Hepatocyte (in vitro differentiated cells): Measurements from ENCODE around the gene TPPP3. TPM values are rescaled to one million over a fixed set of nuclear protein-coding genes. Genes with fewer than 3 reads are reported as not detected.

Experiments
- DNase-seq: peaks from one replicate; pipeline ENCODE4 v3.0.0-alpha.2; 2016; ENCODE audit warnings: low spot score
- H2AFZ ChIP-seq: fragments of 200-600 bp; sonication (generic); 2 replicates; pipeline ENCODE4 v1.6.0; 2016; ENCODE audit warnings: antibody characterized with exemption, mild to moderate bottlenecking
- H3K27ac ChIP-seq: fragments of 200-600 bp; sonication (generic); 2 replicates; pipeline ENCODE4 v1.5.1; 2016; ENCODE audit warnings: mild to moderate bottlenecking
- H3K27me3 ChIP-seq: fragments of 200-600 bp; sonication (generic); 2 replicates; pipeline ENCODE4 v1.6.1; 2016
- H3K36me3 ChIP-seq: fragments of 200-600 bp; sonication (generic); replicated peaks from 2 replicates; pipeline ENCODE4 v1.5.1; 2016; ENCODE audit warnings: low read depth; ENCODE audit not compliant: insufficient read depth
- H3K4me1 ChIP-seq: fragments of 200-600 bp; sonication (generic); 2 replicates; pipeline ENCODE4 v1.5.1; 2016; ENCODE audit warnings: mild to moderate bottlenecking, moderate library complexity; ENCODE audit not compliant: insufficient read depth
- H3K4me2 ChIP-seq: fragments of 200-600 bp; sonication (generic); 2 replicates; pipeline ENCODE4 v1.6.0; 2016
- H3K4me3 ChIP-seq: fragments of 200-600 bp; sonication (generic); 2 replicates; pipeline ENCODE4 v1.5.1; 2016; ENCODE audit warnings: mild to moderate bottlenecking
- H3K79me2 ChIP-seq: fragments of 200-600 bp; sonication (generic); 2 replicates; pipeline ENCODE4 v1.6.0; 2017; ENCODE audit warnings: mild to moderate bottlenecking
- H3K9me2 ChIP-seq: fragments of 200-600 bp; sonication (generic); replicated peaks from 2 replicates; pipeline ENCODE4 v1.6.0; 2017; ENCODE audit warnings: mild to moderate bottlenecking; ENCODE audit not compliant: insufficient read depth
- H3K9me3 ChIP-seq: fragments of 200-600 bp; sonication (generic); 2 replicates; pipeline ENCODE4 v1.5.1; 2016; ENCODE audit warnings: low read depth, mild to moderate bottlenecking
- H4K20me1 ChIP-seq: fragments of 200-600 bp; sonication (generic); 2 replicates; pipeline ENCODE4 v1.6.0; 2016; ENCODE audit warnings: mild to moderate bottlenecking; ENCODE audit not compliant: insufficient read depth, poor library complexity, severe bottlenecking
- CTCF ChIP-seq: fragments of 200-600 bp; sonication (generic); IDR thresholded peaks from 2 replicates; pipeline ENCODE4 v1.5.1; 2016; ENCODE audit warnings: antibody characterized with exemption, mild to moderate bottlenecking; ENCODE audit not compliant: poor library complexity
- EZH2 ChIP-seq: fragments of 200-600 bp; sonication (generic); IDR thresholded peaks from 2 replicates; pipeline ENCODE4 v1.6.1; 2016; ENCODE audit warnings: antibody characterized with exemption, mild to moderate bottlenecking, borderline replicate concordance
- EZH2phosphoT487 ChIP-seq: fragments of 200-600 bp; sonication (generic); IDR thresholded peaks from one replicate; pipeline ENCODE4 v1.6.1; 2018; ENCODE audit warnings: antibody characterized with exemption, mild to moderate bottlenecking, low read depth, moderate library complexity; ENCODE audit not compliant: unreplicated experiment, severe bottlenecking
- WGBS: methylation state at CpG from one replicate; pipeline ENCODE4 v1.1.6; 2016; ENCODE audit warnings: low lambda C conversion rate; ENCODE audit errors: missing lambda C conversion rate; 5-methylcytosine and 5-hydroxymethylcytosine counted together
- polyA plus RNA-seq: library from polyadenylated mRNA; unstranded; fragments of >200 nt; fragmentation: Nextera tagmentation; extraction: Ambion mirVana; gene quantifications from 2 replicates; pipeline ENCODE4 v1.2.1, GENCODE V29; 2016
- total RNA-seq: library from RNA; depleted of rRNA; stranded (reverse); fragments of >200 nt; gene quantifications from 2 replicates; pipeline ENCODE4 v1.2.3, GENCODE V29; 2014

Gene TPPP3
- total and polyA plus RNA-seq, 2 experiments from 2014 or later: 3.2 to 20.1 TPM

GRCh38 chr16:67441271-67441753 lies 48.0 kb upstream of the TPPP3 start:
- no peak for DNase-seq
- H3K36me3 ChIP-seq: no peaks in the 10 kb centered on the region
- TF ChIP-seq CTCF: no peak
- no peak for TF ChIP-seq EZH2phosphoT487
- TF ChIP-seq EZH2: no peak
- no peak overlapping the region for H3K4me2 ChIP-seq
- H3K4me3 ChIP-seq: no peak overlapping the region
- no peaks in the 10 kb centered on the region for H3K79me2 ChIP-seq
- no peaks in the 10 kb centered on the region for H3K9me2 ChIP-seq
- H3K27me3 ChIP-seq: no peaks in the 10 kb centered on the region
- WGBS: 93% methylated on average over 17 of the region's 17 CpGs
- H4K20me1 ChIP-seq: peaks cover 29% of the 10 kb centered on the region
- H3K27ac ChIP-seq: no peak overlapping the region
- no peak overlapping the region for H2AFZ ChIP-seq
- H3K4me1 ChIP-seq: peaks cover 6% of the 10 kb centered on the region
- no peaks in the 10 kb centered on the region for H3K9me3 ChIP-seq

GRCh38 chr16:67438824-67439393 lies 45.6 kb upstream of the TPPP3 start:
- H3K36me3 ChIP-seq: no peaks in the 10 kb centered on the region
- H3K4me2 ChIP-seq: no peak overlapping the region
- no peaks in the 10 kb centered on the region for H3K4me1 ChIP-seq
- H3K4me3 ChIP-seq: no peak overlapping the region
- H3K9me3 ChIP-seq: no peaks in the 10 kb centered on the region
- no peaks in the 10 kb centered on the region for H3K9me2 ChIP-seq
- no peaks in the 10 kb centered on the region for H3K79me2 ChIP-seq
- peaks cover 10% of the 10 kb centered on the region for H4K20me1 ChIP-seq
- TF ChIP-seq CTCF (no peak), EZH2phosphoT487 (no peak), EZH2 (no peak)
- no peak overlapping the region for H3K27ac ChIP-seq
- DNase-seq: no peak
- no peaks in the 10 kb centered on the region for H3K27me3 ChIP-seq
- H2AFZ ChIP-seq: no peak overlapping the region
- 97% methylated on average over 19 of the region's 19 CpGs for WGBS

- H3K4me2 ChIP-seq: no peak overlapping the region
- no peak for DNase-seq
- H2AFZ ChIP-seq: no peak overlapping the region
Observed at GRCh38 chr16:67438098-67438791, 44.9 kb upstream of the TPPP3 start.

GRCh38 chr16:67437513-67437912 lies 44.2 kb upstream of the TPPP3 start:
- H4K20me1 ChIP-seq: no peaks in the 10 kb centered on the region
- WGBS: 95% methylated on average over 4 of the region's 4 CpGs
- no peaks in the 10 kb centered on the region for H3K9me2 ChIP-seq
- TF ChIP-seq EZH2: no peak
- H3K4me1 ChIP-seq: no peaks in the 10 kb centered on the region
- no peak overlapping the region for H2AFZ ChIP-seq
- no peak overlapping the region for H3K4me3 ChIP-seq
- no peak overlapping the region for H3K27ac ChIP-seq
- H3K27me3 ChIP-seq: no peaks in the 10 kb centered on the region
- H3K4me2 ChIP-seq: no peak overlapping the region
- H3K79me2 ChIP-seq: no peaks in the 10 kb centered on the region
- no peaks in the 10 kb centered on the region for H3K36me3 ChIP-seq
- DNase-seq: no peak
- no peaks in the 10 kb centered on the region for H3K9me3 ChIP-seq

More at GRCh38 chr16:67438098-67438791, 44.9 kb upstream of the TPPP3 start:
- H3K27me3 ChIP-seq: no peaks in the 10 kb centered on the region
- H4K20me1 ChIP-seq: peaks cover 4% of the 10 kb centered on the region
- no peaks in the 10 kb centered on the region for H3K4me1 ChIP-seq
- H3K36me3 ChIP-seq: no peaks in the 10 kb centered on the region
- no peak overlapping the region for H3K4me3 ChIP-seq
- H3K79me2 ChIP-seq: no peaks in the 10 kb centered on the region
- H3K27ac ChIP-seq: no peak overlapping the region
- TF ChIP-seq EZH2phosphoT487 (no peak), EZH2 (no peak)
- no peaks in the 10 kb centered on the region for H3K9me2 ChIP-seq
- 96% methylated on average over 20 of the region's 20 CpGs for WGBS
- no peaks in the 10 kb centered on the region for H3K9me3 ChIP-seq
